Mesenteric fat pad (tissue), 1 donor: ENCODE data around the gene FASTKD1. TPM values are rescaled to one million over a fixed set of nuclear protein-coding genes. Genes with fewer than 3 reads are reported as not detected.
"Not testable (repeated sequence)": the region's sequence is repeated elsewhere in the genome, so short reads cannot be mapped to it uniquely, and the experiment has no call there.

Source experiments
- DNase-seq: peaks from one replicate; pipeline ENCODE4 v3.0.0-alpha.2; 2020; ENCODE audit warnings: low spot score
- total RNA-seq: library from RNA; stranded (reverse); fragmentation: NEBNext Ultra II Directional; extraction: Animal tissue kit (Norgen Biotek cat#: 25700); gene quantifications from one replicate; pipeline ENCODE4 v1.2.1, GENCODE V29; 2021
- donor health status: DM: yes; HTN: yes; CAD: no.

The FASTKD1 gene
- total RNA-seq, 1 donor from 2014 or later: 17.5 TPM

DNA sequence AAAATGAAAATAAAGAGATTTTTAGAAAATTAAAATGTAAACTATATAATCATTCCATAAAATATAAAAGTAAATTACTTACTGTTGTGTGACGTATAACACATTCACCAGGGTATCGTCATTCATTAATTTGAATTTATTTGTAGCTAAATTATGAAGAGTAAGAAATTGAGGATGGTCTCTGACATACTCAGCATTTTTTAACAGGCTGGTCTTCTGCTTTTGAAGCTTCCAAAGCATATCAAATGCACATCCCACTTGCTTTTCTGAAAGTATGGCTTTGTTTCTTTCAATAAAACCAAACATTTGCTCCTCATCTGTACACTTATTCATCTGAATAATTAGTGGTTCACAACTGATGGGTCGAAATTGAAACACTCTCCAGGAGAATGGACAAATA, 2.1 kb downstream of the FASTKD1 start:
- DNase-seq: no peak

DNA sequence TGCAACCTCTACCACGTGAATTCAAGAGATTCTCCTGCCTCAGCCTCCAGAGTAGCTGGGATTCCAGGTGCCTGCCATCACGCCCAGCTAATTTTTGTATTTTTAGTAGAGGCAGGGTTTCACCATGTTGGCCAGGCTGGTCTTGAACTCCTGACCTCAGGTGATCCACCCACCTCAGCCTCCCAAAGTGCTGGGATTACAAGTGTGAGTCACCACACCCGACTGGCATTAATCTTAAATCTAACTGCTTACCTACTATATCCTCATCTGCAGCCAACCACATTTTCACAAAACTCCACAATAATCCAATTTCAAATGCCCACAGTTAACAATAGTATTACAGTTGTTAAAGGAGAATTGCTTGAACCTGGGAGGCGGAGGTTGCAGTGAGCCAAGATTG, 2.9 kb downstream of the FASTKD1 start:
- DNase-seq: not testable (repeated sequence)

DNA sequence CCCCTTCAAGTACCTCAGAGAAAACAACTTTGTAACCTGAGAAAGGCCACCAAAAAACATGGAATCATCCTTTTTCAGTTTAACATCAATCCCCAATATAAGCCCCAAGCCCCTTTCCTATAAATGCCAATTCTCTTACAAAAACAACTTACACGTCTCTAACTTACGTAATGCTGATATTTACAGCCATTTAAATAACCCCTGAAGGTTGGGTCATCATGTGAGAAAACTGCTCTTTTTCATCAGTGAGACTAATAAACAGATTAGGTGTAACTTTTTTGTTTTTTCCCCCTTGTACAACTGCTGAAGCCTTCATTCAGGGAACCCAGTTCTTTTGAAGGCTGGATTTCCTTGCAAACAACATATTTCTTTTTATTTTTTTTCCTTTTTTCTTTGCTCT, 3.7 kb downstream of the FASTKD1 start:
- DNase-seq: no peak

DNA sequence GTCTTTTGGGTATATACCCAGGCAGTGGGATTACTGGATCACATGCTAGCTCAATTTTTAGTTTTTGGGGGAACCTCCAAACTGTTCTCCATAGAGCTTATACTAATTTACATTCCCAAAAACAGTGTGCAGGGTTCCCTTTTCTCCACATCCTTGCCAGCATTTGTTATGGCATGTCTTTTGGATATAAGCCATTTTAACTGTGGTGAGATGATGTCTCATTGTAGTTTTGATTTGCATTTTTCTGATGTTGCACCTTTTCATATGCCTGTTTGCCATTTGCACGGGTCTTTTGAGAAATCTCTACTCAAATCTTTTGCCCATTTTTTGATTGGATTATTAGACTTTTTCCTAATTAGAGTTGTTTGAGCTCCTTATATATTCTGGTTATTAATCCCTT, 8.0 kb downstream of the FASTKD1 start:
- DNase-seq: no peak

DNA sequence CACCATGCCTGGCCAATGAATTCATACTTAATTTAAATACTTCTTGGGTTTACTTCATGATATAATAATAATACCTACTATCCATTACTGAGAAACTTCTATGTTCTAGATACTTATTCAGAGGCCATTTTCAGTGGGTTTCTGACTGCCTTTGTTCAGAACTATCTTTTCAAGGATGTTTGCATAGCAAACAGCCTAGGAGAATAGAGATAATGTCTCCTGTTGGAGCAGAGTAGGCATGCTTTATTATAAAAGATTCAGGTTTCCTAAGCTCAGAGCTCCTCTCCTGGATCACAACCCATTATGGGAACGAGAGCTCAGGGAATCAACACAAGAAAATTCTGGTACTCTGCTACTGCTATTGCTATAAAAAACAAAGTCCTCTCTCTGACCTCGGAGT, 11.1 kb downstream of the FASTKD1 start:
- DNase-seq: no peak

DNA sequence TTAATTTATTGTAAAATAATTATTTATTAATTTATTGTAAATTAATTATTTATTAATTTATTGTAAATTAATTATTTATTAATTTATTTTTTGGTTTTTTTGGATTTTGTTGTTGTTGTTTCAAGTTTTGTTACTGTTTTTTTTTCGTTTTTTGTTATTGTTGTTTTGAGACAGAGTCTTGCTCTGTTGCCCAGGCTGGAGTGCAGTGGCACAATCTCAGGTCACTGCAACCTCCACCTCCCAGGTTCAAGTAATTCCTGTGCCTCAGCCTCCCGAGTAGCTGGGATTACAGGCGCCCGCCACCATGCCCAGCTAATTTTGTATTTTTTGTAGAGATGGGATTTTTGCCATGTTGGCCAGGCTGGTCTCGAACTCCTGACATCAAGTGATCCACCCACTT, 11.6 kb downstream of the FASTKD1 start:
- DNase-seq: not testable (repeated sequence)

GRCh38 chr2:169561364-169561763, 12.3 kb downstream of the FASTKD1 start:
- DNase-seq: no peak

DNA sequence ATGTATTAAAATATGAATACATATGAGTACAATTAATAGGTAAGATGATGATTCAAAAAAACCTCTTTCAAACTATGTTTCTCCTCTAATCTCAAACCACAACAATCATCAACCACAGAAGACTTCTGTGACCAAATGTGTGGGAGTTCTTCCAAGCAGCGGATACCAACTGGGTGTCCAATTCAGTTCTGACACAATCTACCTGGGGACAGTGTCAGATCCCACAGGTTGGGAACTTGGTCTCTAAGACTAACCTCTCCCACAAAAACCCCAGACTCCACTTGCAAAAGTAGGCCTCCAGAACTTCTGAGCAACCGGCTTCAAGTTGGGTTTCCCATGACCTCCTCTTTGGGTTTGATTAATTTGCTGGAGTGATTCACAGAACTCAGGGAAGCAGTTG, 26.9 kb downstream of the FASTKD1 start:
- no peak for DNase-seq

GRCh38 chr2:169542433-169542832, 31.2 kb downstream of the FASTKD1 start:
- no peak for DNase-seq

- DNase-seq: no peak
These were observed 33.5 kb downstream of the FASTKD1 start for GRCh38 chr2:169540146-169540545.

DNA sequence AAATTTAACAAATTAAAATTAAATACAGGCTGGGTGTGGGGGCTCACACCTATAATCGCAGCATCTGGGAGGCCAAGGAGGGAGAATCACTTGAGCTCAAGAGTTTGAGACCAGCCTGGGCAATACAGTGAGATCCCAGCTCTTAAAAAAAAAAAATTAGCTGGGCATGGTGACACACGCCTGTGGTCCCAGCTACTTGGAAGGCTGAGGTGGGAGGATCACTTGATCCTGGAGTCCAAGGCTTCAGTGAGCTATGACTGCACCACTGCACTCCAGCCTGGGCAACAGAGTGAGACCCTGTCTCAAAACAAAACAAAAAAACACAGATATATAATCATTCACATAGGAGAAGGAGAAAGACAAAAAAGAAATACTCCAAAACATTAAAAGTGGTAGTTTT, 34.2 kb downstream of the FASTKD1 start:
- DNase-seq: not testable (repeated sequence)

- no peak for DNase-seq
These were observed 45.4 kb downstream of the FASTKD1 start for GRCh38 chr2:169528271-169528701.

- no peak for DNase-seq
These were observed 47.2 kb downstream of the FASTKD1 start for GRCh38 chr2:169526451-169526850.

DNA sequence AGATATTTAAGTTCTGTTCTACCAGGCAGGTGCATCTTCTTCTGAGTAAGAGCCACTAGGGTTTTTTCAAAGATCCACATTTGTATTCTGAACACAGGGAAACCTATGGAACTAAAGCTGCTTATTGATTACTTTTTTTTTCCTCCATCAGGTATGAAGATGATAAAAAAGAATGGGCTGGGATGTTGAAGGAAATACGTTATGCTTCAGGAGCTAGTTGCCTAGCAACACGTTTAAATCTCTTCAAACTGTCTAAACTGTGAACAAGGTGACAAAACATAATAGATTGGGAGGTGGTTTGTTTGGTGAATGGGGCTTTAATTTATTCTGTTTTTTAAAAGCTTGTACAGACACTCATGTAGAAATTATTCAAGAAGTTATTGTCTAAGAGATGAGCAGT, 48.2 kb downstream of the FASTKD1 start:
- no peak for DNase-seq

DNA sequence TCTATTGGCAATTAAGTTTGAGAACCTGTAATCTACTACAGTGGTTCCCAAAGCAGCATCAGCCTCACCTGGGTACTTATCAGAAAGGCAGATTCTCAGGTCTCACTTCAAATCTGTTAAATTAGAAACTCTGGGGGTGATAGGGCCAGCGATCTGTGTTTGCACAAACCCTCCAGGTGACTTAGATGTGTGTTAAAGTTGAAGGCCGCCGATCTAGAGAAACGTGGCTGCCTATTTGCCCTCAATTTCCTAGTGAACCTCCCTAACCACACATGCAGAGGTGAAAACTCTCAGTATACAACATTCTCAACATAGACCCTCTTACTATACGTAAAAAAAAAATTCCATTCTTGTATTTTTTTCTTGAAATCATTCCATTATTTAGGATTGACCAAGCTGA, 50.0 kb downstream of the FASTKD1 start:
- no peak for DNase-seq

- DNase-seq: no peak
These were observed 52.8 kb downstream of the FASTKD1 start for GRCh38 chr2:169520896-169521295.

DNA sequence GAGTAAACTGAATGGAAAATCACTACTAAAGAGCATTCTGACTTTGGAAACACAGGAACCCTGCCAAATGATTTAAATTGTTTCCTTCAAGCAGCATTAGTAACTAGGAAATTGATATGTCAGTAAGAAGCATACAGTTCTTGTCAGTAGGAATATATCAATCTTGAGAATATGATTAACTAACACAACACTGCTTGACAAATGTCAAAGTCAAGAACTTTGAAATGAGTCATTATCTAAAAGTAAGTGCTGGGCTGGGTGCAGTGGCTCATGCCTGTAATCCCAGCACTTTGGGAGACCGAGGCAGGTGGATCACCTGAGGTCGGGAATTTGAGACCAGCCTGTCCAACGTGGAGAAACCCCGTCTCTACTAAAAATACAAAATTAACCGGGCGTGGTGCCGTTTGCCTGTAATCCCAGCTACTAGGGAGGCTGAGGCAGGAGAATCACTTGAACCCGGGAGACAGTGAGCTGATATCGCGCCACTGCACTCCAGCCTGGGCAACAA, 57.1 kb downstream of the FASTKD1 start:
- DNase-seq: not testable (repeated sequence)

GRCh38 chr2:169514758-169515157, 58.9 kb downstream of the FASTKD1 start:
- DNase-seq: not testable (repeated sequence)

DNA sequence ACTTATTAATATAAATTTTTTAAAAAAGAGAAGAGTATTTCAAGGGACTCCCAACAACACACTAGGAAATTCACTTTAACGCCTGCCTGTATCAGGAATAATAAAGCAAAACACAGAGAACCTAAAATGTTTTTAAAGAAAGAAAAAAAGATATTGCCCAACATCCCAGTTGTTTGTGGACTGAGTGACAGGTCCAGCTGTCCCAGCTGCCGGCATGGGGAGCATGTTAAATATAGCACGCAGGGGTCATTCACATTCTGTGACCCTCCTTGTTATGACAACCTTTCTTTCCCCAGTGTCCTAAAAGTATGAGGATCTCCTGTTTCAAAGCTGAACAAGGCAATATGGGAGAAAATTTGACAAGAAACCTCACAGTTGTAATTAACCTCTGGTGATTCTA, 59.7 kb downstream of the FASTKD1 start:
- DNase-seq: no peak

DNA sequence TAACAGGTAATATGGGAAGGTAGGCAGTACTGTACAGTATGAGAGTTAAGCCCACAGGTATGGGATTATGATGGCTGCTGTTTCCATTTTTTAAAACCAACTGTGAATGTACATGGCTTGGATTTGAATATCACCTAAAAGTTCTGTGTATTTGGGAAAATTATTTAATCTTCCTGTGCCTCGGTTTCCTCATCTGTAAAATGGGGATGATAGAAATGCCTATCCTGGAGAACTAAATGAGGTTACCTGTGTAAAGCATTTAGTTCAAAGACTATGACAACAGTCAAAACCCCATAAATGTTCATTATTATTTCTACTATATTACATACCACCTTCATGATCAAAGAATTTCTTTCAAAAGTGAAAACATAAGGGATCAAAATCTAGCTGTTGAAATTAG, 60.6 kb downstream of the FASTKD1 start:
- no peak for DNase-seq

- DNase-seq: no peak
These were observed 61.1 kb downstream of the FASTKD1 start for GRCh38 chr2:169512525-169512924.

GRCh38 chr2:169511818-169512217, 61.8 kb downstream of the FASTKD1 start:
- no peak for DNase-seq

DNA sequence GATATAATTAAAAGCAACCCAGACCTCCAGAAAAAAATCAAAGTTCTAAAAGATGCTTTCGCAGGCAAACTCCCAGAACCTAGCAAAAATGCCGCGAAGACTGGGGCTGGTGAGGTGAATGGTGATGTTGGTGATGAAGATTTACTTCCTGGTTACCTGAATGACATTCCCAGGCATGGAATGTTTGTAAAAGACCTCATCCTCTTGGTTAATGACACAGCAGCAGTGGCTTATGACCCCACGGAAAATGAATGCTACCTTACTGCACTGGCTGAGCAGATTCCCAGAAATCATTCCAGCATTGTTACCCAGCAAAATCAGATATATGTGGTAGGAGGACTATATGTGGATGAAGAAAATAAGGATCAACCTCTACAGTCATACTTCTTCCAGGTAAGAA, 63.2 kb downstream of the FASTKD1 start:
- DNase-seq: no peak

- no peak for DNase-seq
These were observed 63.7 kb downstream of the FASTKD1 start for GRCh38 chr2:169509955-169510354.
